ENCODE results near the gene SAMHD1. TPM values are rescaled to one million over a fixed set of nuclear protein-coding genes. Genes with fewer than 3 reads are reported as not detected.

Gene SAMHD1
- total and polyA plus RNA-seq, 12 donors = 14.0 to 105 (median 30.8) TPM

DNA sequence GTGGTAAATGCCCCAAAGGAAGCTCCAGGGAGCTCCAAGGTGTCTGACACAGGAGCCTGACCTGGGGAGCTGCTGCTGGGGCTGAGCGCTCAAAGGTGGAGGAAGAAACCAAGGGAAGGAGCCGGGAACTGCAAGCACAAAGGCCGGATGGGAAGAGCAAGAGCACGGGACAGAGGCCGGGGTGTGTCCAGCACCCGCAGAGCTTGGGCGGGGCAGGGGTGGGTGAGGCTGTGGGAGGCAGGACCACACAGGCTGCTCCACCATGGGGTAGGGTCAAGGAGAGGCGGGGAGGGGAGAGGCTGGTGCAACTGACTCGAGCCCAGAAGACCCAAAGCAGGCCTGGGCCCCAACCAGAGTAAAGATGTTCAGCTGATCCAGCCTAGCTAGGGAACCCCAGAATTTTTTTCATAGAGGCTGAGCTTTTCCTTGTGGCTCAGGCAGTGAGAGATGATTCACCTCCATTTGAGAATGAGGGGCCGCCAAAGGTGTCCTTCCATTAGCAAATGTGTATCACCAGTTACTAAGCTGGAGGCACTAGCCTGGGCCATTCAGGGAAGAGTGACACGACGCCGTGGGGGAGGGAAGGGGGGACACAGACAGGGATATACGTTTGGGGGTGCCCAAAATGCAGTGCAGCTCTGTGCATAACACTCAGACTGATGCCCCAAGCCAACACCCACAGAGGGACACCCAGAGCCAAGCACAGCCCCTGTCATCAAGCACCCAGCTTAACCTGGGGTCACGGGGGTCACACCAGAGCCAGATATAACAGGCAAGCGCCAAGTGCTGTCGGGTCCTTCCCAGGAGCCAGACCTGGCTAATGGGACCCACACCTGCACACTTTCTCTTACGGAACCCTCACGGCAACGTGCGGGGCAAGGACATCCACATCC, 96.9 kb downstream of the SAMHD1 start:
- 58 to 75% methylated on average over 21 of the region's 21 CpGs for WGBS, 2 donors
- DNase-seq (peak; percentile 36 to 54), ATAC-seq (peak in 7 of 8 donors; percentile 27 to 57 (median 43))
- TF ChIP-seq, protein P1, sequence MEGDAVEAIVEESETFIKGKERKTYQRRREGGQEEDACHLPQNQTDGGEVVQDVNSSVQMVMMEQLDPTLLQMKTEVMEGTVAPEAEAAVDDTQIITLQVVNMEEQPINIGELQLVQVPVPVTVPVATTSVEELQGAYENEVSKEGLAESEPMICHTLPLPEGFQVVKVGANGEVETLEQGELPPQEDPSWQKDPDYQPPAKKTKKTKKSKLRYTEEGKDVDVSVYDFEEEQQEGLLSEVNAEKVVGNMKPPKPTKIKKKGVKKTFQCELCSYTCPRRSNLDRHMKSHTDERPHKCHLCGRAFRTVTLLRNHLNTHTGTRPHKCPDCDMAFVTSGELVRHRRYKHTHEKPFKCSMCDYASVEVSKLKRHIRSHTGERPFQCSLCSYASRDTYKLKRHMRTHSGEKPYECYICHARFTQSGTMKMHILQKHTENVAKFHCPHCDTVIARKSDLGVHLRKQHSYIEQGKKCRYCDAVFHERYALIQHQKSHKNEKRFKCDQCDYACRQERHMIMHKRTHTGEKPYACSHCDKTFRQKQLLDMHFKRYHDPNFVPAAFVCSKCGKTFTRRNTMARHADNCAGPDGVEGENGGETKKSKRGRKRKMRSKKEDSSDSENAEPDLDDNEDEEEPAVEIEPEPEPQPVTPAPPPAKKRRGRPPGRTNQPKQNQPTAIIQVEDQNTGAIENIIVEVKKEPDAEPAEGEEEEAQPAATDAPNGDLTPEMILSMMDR (IDR thresholded peaks at IDR 0.05) = no peak
- intact Hi-C loops (cut with DNase I) = no loop called here
- Histone ChIP-seq H3K27me3 (no peaks in the 10 kb centered on the region), H3K4me3 (peak overlapping the region in 1 of 10 donors; percentile 24), H3K27ac (peak overlapping the region in 9 of 10 donors; percentile 58 to 91 (median 73)), H3K36me3 (peaks cover 0 to 9% (median 0%) of the 10 kb centered on the region in 9 donors), H3K4me1 (peaks cover 46 to 96% (median 77%) of the 10 kb centered on the region in 9 donors), H3K9me3 (peaks cover 0 to 6% (median 0%) of the 10 kb centered on the region in 11 donors)

DNA sequence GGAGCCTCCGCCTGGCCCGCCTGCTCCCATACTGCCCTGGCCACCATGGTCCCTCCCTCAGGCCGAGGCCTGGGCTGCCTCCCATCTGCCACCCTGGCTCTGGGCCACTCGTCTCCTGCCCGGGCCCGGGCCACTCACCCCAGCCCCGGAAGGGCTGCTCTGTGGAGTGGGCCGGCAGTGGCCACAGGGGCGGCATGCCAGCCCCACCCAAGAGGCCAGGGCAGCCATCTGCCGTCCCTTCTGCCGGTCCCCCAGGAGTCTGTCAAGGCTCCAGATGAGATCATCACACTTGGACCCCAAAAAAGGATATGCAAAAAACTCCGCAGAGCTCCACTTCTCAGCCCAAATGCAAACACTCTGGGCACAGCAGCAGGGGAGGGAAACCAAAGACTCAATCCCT, 99.3 kb downstream of the SAMHD1 start:
- DNase-seq (peak in 1 of 2 donors; percentile 64), ATAC-seq (peak in 6 of 8 donors; percentile 14 to 43 (median 22))
- Histone ChIP-seq H3K4me1 (peaks cover 49 to 98% (median 81%) of the 10 kb centered on the region in 9 donors), H3K27ac (peak overlapping the region; percentile 5 to 91 (median 72)), H3K36me3 (peaks cover 0 to 5% (median 0%) of the 10 kb centered on the region in 9 donors), H3K27me3 (no peaks in the 10 kb centered on the region), H3K4me3 (no peak overlapping the region), H3K9me3 (peaks cover 0 to 6% (median 0%) of the 10 kb centered on the region in 11 donors)
- 26 to 46% methylated on average over 12 of the region's 12 CpGs for WGBS, 2 donors
- intact Hi-C loops (cut with DNase I) = no loop called here
- TF ChIP-seq, protein P1 (IDR thresholded peaks at IDR 0.05) = no peak

DNA sequence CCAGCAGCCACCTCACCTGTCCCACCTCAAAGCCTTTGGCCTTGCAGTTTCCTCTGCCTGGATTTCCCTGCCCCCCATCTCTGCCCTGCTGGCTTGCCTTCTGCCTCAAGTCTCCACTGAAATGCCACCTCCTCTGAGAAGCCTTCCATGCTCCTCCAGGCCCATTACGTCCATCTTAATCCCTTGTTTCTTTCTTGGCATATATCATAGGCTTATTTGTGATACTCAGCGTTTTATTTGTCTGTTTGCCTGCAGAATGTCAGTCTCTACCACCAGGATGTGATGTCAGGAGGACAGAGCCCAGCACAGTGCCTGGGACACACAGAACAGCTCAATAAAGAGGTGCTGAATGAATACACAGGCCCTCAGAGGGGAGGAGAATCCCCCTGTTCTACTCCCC, 100.0 kb downstream of the SAMHD1 start:
- Histone ChIP-seq H3K9me3 (peaks cover 0 to 6% (median 0%) of the 10 kb centered on the region in 11 donors), H3K4me1 (peaks cover 48 to 98% (median 80%) of the 10 kb centered on the region in 9 donors), H3K27me3 (no peaks in the 10 kb centered on the region), H3K36me3 (peaks cover 0 to 5% (median 0%) of the 10 kb centered on the region in 9 donors), H3K4me3 (no peak overlapping the region), H3K27ac (peak overlapping the region; percentile 5 to 91 (median 72))
- ATAC-seq = no peak
- 79 to 92% methylated on average over 2 of the region's 2 CpGs for WGBS, 2 donors
- intact Hi-C loops (cut with DNase I) = no loop called here
- no peak for DNase-seq
- TF ChIP-seq, protein P1 (IDR thresholded peaks at IDR 0.05) = no peak

DNA sequence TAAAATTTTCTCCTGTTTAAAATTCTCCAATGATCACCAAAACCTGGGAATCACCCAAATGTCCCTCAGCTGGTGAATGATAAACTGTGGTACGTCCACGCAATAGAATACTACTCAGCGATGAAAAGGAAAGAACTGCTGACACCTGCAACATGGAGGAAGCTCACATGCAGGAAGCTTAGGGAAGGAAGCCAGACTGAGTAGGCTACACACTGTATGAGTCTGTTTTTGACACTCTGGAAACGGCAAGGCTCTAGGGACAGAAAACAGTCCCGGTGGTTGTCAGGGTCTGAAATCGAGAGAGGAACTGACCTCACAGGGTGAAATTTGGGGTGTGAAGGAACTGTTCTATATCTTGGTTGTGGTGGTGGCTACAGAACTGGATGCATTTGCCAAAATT, 100.7 kb downstream of the SAMHD1 start:
- Histone ChIP-seq H3K27ac (peak overlapping the region in 2 of 10 donors; percentile 89 to 91), H3K27me3 (no peaks in the 10 kb centered on the region), H3K36me3 (peaks cover 0 to 5% (median 0%) of the 10 kb centered on the region in 9 donors), H3K9me3 (peaks cover 0 to 6% (median 0%) of the 10 kb centered on the region in 11 donors), H3K4me1 (peaks cover 43 to 98% (median 81%) of the 10 kb centered on the region in 9 donors), H3K4me3 (no peak overlapping the region)
- ATAC-seq = no peak
- intact Hi-C loops (cut with DNase I) = no loop called here
- WGBS, 2 donors = 75 to 81% methylated on average over 6 of the region's 6 CpGs
- TF ChIP-seq, protein P1 (IDR thresholded peaks at IDR 0.05) = no peak
- DNase-seq = no peak
